ENCODE data around the gene SF3A1. TPM values are rescaled to one million over a fixed set of nuclear protein-coding genes. Genes with fewer than 3 reads are reported as not detected.

The SF3A1 gene
- total and polyA plus RNA-seq, 2 of the 13 experiments (the other 11 are each of a cell fraction or from before 2014, with no cell fraction given) = 10.0 to 22.0 TPM

DNA sequence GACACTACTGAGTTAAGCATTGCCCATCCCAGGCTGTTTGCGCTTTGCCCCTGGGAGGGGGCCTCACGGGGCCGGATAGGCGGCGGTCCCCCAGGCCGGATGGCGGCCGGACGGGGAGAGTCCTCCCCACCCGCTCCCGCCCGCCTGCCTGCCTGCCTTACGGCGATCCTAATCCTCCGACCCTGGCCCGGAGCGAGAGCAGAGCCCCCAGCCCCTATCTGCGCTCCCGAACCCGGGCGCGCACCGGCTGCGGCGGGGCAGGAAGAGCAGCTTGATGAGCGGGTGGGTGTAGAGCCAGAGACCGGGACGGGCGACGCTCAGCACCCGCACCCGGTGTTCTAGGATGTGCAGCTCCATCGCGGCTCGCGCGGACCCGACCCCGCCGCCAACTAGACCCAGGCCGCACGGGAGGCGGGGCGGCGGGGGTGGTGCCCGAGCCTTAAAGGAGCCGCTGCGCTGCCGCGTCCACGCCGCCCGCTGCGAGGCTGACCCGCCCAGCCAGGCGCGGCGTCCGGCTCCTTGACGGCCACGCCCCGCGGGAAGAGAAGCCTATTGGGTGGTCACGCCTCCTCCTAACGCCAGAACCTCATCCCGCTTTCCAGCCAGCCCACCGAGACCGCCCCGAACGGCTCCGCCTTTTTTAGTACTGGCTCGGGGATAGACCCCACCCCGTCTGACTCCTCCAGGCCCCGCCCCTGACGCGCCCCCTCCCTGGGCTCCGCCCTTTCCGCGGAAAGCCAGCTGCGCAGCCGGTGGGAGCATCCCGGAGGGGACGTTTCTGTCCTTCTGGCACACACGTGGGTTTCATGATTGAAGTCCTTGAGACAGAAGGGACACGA lies 67.3 kb downstream of the SF3A1 start, which contains the start of gene CASTOR1 (continued):
- TF ChIP-seq ZNF746 (CRISPR knock-in tag; IDR thresholded peaks at IDR 0.05) (no peak), POLR2G (IDR thresholded peaks at IDR 0.05; ENCODE audit: low read depth, low read length) (peak; percentile 34; the same call in 1 of the 2 replicates), HOXA9 (CRISPR knock-in tag; IDR thresholded peaks at IDR 0.05; ENCODE audit: borderline replicate concordance) (no peak), RARG (CRISPR knock-in tag; IDR thresholded peaks at IDR 0.05; ENCODE audit: low read depth) (no peak), TMF1 (CRISPR knock-in tag; IDR thresholded peaks at IDR 0.05; ENCODE audit: low read depth) (no peak), RXRB (CRISPR knock-in tag; IDR thresholded peaks at IDR 0.05; ENCODE audit: borderline replicate concordance) (no peak), ZMYM4 (CRISPR knock-in tag; IDR thresholded peaks at IDR 0.05) (peak; percentile 24; the same call in 1 of the 2 replicates), MED8 (CRISPR knock-in tag; IDR thresholded peaks at IDR 0.05; ENCODE audit: insufficient replicate concordance) (no peak), POLR2A (IDR thresholded peaks at IDR 0.05; ENCODE audit: insufficient read depth in 1 of 2, low read depth in 2 of 2, low read length in 2 of 2) (peak in 1 of 2 experiments; percentile 62; a peak in 1 of 4 replicates), BORCS8-MEF2B (CRISPR knock-in tag; IDR thresholded peaks at IDR 0.05) (no peak), CREB1 (IDR thresholded peaks at IDR 0.05) (0 out of 2 replicates have a peak, but pooled peaks have one; percentile 16), CREB1 (CRISPR knock-in tag; IDR thresholded peaks at IDR 0.05) (no peak), TBX3 (IDR thresholded peaks at IDR 0.05; ENCODE audit: borderline replicate concordance) (no peak), NCOA5 (CRISPR knock-in tag; IDR thresholded peaks at IDR 0.05) (no peak), ZNF124 (CRISPR knock-in tag; IDR thresholded peaks at IDR 0.05) (no peak)
- TF ChIP-seq, protein P1, sequence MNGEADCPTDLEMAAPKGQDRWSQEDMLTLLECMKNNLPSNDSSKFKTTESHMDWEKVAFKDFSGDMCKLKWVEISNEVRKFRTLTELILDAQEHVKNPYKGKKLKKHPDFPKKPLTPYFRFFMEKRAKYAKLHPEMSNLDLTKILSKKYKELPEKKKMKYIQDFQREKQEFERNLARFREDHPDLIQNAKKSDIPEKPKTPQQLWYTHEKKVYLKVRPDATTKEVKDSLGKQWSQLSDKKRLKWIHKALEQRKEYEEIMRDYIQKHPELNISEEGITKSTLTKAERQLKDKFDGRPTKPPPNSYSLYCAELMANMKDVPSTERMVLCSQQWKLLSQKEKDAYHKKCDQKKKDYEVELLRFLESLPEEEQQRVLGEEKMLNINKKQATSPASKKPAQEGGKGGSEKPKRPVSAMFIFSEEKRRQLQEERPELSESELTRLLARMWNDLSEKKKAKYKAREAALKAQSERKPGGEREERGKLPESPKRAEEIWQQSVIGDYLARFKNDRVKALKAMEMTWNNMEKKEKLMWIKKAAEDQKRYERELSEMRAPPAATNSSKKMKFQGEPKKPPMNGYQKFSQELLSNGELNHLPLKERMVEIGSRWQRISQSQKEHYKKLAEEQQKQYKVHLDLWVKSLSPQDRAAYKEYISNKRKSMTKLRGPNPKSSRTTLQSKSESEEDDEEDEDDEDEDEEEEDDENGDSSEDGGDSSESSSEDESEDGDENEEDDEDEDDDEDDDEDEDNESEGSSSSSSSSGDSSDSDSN (CRISPR knock-in tag; IDR thresholded peaks at IDR 0.05) = peak; percentile 45; the same call in 1 of the 2 replicates
- TF ChIP-seq, protein P2, sequence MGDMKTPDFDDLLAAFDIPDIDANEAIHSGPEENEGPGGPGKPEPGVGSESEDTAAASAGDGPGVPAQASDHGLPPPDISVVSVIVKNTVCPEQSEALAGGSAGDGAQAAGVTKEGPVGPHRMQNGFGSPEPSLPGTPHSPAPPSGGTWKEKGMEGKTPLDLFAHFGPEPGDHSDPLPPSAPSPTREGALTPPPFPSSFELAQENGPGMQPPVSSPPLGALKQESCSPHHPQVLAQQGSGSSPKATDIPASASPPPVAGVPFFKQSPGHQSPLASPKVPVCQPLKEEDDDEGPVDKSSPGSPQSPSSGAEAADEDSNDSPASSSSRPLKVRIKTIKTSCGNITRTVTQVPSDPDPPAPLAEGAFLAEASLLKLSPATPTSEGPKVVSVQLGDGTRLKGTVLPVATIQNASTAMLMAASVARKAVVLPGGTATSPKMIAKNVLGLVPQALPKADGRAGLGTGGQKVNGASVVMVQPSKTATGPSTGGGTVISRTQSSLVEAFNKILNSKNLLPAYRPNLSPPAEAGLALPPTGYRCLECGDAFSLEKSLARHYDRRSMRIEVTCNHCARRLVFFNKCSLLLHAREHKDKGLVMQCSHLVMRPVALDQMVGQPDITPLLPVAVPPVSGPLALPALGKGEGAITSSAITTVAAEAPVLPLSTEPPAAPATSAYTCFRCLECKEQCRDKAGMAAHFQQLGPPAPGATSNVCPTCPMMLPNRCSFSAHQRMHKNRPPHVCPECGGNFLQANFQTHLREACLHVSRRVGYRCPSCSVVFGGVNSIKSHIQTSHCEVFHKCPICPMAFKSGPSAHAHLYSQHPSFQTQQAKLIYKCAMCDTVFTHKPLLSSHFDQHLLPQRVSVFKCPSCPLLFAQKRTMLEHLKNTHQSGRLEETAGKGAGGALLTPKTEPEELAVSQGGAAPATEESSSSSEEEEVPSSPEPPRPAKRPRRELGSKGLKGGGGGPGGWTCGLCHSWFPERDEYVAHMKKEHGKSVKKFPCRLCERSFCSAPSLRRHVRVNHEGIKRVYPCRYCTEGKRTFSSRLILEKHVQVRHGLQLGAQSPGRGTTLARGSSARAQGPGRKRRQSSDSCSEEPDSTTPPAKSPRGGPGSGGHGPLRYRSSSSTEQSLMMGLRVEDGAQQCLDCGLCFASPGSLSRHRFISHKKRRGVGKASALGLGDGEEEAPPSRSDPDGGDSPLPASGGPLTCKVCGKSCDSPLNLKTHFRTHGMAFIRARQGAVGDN (CRISPR knock-in tag; IDR thresholded peaks at IDR 0.05) = peak; percentile 65
- TF ChIP-seq, protein P3, sequence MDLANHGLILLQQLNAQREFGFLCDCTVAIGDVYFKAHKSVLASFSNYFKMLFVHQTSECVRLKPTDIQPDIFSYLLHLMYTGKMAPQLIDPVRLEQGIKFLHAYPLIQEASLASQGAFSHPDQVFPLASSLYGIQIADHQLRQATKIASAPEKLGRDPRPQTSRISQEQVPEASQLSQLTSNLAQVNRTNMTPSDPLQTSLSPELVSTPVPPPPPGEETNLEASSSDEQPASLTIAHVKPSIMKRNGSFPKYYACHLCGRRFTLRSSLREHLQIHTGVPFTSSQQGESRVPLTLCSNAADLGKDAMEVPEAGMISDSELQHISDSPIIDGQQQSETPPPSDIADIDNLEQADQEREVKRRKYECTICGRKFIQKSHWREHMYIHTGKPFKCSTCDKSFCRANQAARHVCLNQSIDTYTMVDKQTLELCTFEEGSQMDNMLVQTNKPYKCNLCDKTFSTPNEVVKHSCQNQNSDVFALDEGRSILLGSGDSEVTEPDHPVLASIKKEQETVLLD (CRISPR knock-in tag; IDR thresholded peaks at IDR 0.05; ENCODE audit: low read depth) = no peak
